DND-41 (cell line): ENCODE measurements around the gene MS4A15.

Experiments
- ATAC-seq: fragments of 200-7000 bp; cut with Tn5 transposase; 3 replicates; pipeline ENCODE4 v1.9.1; 2021; ENCODE audit warnings: low read depth; ENCODE audit not compliant: insufficient read depth
- DNase-seq: peaks from one replicate; pipeline ENCODE4 v3.0.0-alpha.2; 2020
- H2AFZ ChIP-seq: 2 replicates; pipeline ENCODE4 v1.6.0; 2012; ENCODE audit warnings: low read depth, low read length
- H3K27ac ChIP-seq: 2 replicates; pipeline ENCODE4 v1.5.1; 2012; ENCODE audit warnings: low read length, inconsistent platforms
- H3K27me3 ChIP-seq: fragments of 200-600 bp; sonication (generic); 2 replicates; pipeline ENCODE4 v1.6.0; 2012; ENCODE audit warnings: low read length, mild to moderate bottlenecking, inconsistent platforms; ENCODE audit not compliant: insufficient read depth, poor library complexity
- H3K36me3 ChIP-seq: 2 replicates; pipeline ENCODE4 v1.5.1; 2012; ENCODE audit warnings: low read length, inconsistent platforms; ENCODE audit not compliant: insufficient read depth
- H3K4me1 ChIP-seq: 2 replicates; pipeline ENCODE4 v1.5.1; 2012; ENCODE audit warnings: mild to moderate bottlenecking, low read length; ENCODE audit not compliant: insufficient read depth
- H3K4me2 ChIP-seq: 2 replicates; pipeline ENCODE4 v1.6.0; 2012; ENCODE audit warnings: mild to moderate bottlenecking, moderate library complexity, low read length, inconsistent platforms; ENCODE audit not compliant: insufficient read depth
- H3K4me3 ChIP-seq, 2 experiments: fragments of 200-600 bp in 1 of 2; shearing (Covaris generic) in 1 of 2; 2 replicates each; pipeline ENCODE4 v1.5.1; 2012 to 2016; ENCODE audit warnings: inconsistent platforms in 2 of 2, low read length in 2 of 2, mild to moderate bottlenecking in 2 of 2, low read depth in 1 of 2, moderate library complexity in 1 of 2
- H3K79me2 ChIP-seq: 2 replicates; pipeline ENCODE4 v1.6.0; 2012; ENCODE audit warnings: low read length, inconsistent platforms; ENCODE audit not compliant: insufficient read depth
- H3K9ac ChIP-seq: 2 replicates; pipeline ENCODE4 v1.6.0; 2012; ENCODE audit warnings: low read depth, mild to moderate bottlenecking, inconsistent platforms, low read length, moderate library complexity
- H3K9me3 ChIP-seq: 2 replicates; pipeline ENCODE4 v1.5.1; 2012; ENCODE audit warnings: low read length, moderate library complexity, mild to moderate bottlenecking, inconsistent platforms; ENCODE audit not compliant: insufficient read depth, severe bottlenecking
- H4K20me1 ChIP-seq: 2 replicates; pipeline ENCODE4 v1.6.0; 2012; ENCODE audit warnings: low read length; ENCODE audit not compliant: insufficient read depth
- CTCF ChIP-seq: IDR thresholded peaks from 2 replicates; pipeline ENCODE4 v1.5.1; 2012; ENCODE audit warnings: borderline replicate concordance, low read length, moderate library complexity, mild to moderate bottlenecking; ENCODE audit not compliant: poor library complexity, severe bottlenecking; ENCODE audit errors: extremely low read depth
- EZH2 ChIP-seq: IDR thresholded peaks from 3 replicates; pipeline ENCODE4 v1.6.1; 2012; ENCODE audit warnings: borderline replicate concordance, low read depth, mild to moderate bottlenecking, moderate library complexity, low read length, inconsistent platforms; ENCODE audit not compliant: severe bottlenecking

The MS4A15 gene

GRCh38 chr11:60731586-60731985, 25.1 kb upstream of the MS4A15 start:
- Histone ChIP-seq H3K4me3 (no peak overlapping the region), H3K4me2 (no peak overlapping the region), H4K20me1 (no peaks in the 10 kb centered on the region), H3K27ac (no peak overlapping the region), H3K9me3 (no peaks in the 10 kb centered on the region), H3K9ac (no peak overlapping the region), H3K27me3 (peaks cover 7% of the 10 kb centered on the region), H3K36me3 (no peaks in the 10 kb centered on the region), H3K79me2 (no peaks in the 10 kb centered on the region), H3K4me1 (no peaks in the 10 kb centered on the region), H2AFZ (no peak overlapping the region)
- ATAC-seq (no peak), DNase-seq (no peak)
- TF ChIP-seq EZH2 (no peak), CTCF (no peak)

- Histone ChIP-seq H3K27me3 (peaks cover 7% of the 10 kb centered on the region), H3K4me2 (no peak overlapping the region), H4K20me1 (no peaks in the 10 kb centered on the region), H3K9me3 (no peaks in the 10 kb centered on the region), H3K9ac (no peak overlapping the region), H3K36me3 (no peaks in the 10 kb centered on the region), H3K27ac (no peak overlapping the region), H3K79me2 (no peaks in the 10 kb centered on the region), H3K4me1 (no peaks in the 10 kb centered on the region), H3K4me3 (no peak overlapping the region), H2AFZ (no peak overlapping the region)
- ATAC-seq (no peak), DNase-seq (no peak)
- no peak for TF ChIP-seq EZH2
- no peak for TF ChIP-seq CTCF
Observed at GRCh38 chr11:60734279-60734678, 22.4 kb upstream of the MS4A15 start.

GRCh38 chr11:60739114-60739513, 17.6 kb upstream of the MS4A15 start:
- Histone ChIP-seq H3K36me3 (no peaks in the 10 kb centered on the region), H3K4me3 (no peak overlapping the region), H3K9ac (no peak overlapping the region), H3K27me3 (no peaks in the 10 kb centered on the region), H3K4me1 (no peaks in the 10 kb centered on the region), H4K20me1 (no peaks in the 10 kb centered on the region), H3K27ac (no peak overlapping the region), H3K9me3 (no peaks in the 10 kb centered on the region), H3K4me2 (no peak overlapping the region), H3K79me2 (no peaks in the 10 kb centered on the region), H2AFZ (no peak overlapping the region)
- no peak for TF ChIP-seq EZH2
- peak; percentile 24 for TF ChIP-seq CTCF
- ATAC-seq (no peak), DNase-seq (no peak)

GRCh38 chr11:60740573-60740972, 16.1 kb upstream of the MS4A15 start:
- Histone ChIP-seq H3K4me2 (no peak overlapping the region), H4K20me1 (no peaks in the 10 kb centered on the region), H3K9me3 (peaks cover 3% of the 10 kb centered on the region), H3K27ac (no peak overlapping the region), H3K27me3 (no peaks in the 10 kb centered on the region), H3K9ac (no peak overlapping the region), H3K4me3 (no peak overlapping the region), H3K36me3 (no peaks in the 10 kb centered on the region), H3K4me1 (no peaks in the 10 kb centered on the region), H2AFZ (no peak overlapping the region), H3K79me2 (no peaks in the 10 kb centered on the region)
- TF ChIP-seq EZH2 = no peak
- no peak for TF ChIP-seq CTCF
- ATAC-seq = no peak
- DNase-seq = no peak
